A673 (cell line): Measurements from ENCODE around the gene HIVEP1.

Experiments
- EZH2 ChIP-seq: fragments of 200-600 bp; sonication (generic); IDR thresholded peaks from 2 replicates; pipeline ENCODE4 v1.6.1; 2017; ENCODE audit warnings: borderline replicate concordance, low read depth, mild to moderate bottlenecking, mixed read lengths, antibody characterized with exemption, low read length; ENCODE audit not compliant: poor library complexity, severe bottlenecking
- TF ChIP-seq, protein P1 (sequence below): fragments of 300-800, 200-600 bp; sonication (generic); conservative IDR thresholded peaks from 2 replicates; pipeline ENCODE4 v1.5.1; 2017; ENCODE audit warnings: low read depth, mild to moderate bottlenecking, antibody characterized with exemption, low read length, moderate library complexity, mixed read lengths

DNA sequence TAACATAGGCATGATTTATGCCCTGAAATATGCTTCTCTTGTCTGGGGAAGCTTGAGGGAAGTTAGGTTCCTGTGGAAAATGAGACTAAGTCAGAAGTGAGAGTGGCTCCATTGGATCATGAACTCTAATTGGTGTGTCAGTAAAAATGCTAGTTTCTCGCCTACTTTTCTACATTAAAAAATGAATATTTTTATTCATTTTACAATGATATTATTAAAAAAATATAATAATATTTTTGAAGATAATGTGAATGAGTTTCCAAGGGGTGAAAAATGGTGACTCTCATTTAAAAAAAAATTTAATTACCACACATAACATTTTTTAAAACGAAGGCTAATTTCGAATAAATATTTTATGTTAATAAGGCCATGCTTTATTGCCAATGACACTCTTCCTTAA is 84.2 kb downstream of the HIVEP1 start:
- TF ChIP-seq, protein P1, sequence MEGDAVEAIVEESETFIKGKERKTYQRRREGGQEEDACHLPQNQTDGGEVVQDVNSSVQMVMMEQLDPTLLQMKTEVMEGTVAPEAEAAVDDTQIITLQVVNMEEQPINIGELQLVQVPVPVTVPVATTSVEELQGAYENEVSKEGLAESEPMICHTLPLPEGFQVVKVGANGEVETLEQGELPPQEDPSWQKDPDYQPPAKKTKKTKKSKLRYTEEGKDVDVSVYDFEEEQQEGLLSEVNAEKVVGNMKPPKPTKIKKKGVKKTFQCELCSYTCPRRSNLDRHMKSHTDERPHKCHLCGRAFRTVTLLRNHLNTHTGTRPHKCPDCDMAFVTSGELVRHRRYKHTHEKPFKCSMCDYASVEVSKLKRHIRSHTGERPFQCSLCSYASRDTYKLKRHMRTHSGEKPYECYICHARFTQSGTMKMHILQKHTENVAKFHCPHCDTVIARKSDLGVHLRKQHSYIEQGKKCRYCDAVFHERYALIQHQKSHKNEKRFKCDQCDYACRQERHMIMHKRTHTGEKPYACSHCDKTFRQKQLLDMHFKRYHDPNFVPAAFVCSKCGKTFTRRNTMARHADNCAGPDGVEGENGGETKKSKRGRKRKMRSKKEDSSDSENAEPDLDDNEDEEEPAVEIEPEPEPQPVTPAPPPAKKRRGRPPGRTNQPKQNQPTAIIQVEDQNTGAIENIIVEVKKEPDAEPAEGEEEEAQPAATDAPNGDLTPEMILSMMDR = no peak
- TF ChIP-seq EZH2 = no peak
